Measurements from ENCODE around the gene TRIM42. TPM values are rescaled to one million over a fixed set of nuclear protein-coding genes. Genes with fewer than 3 reads are reported as not detected.

Gene TRIM42
- total and polyA plus RNA-seq, 2 of the 8 experiments (the other 6 are each of a cell fraction or from before 2014, with no cell fraction given) = not detected

DNA sequence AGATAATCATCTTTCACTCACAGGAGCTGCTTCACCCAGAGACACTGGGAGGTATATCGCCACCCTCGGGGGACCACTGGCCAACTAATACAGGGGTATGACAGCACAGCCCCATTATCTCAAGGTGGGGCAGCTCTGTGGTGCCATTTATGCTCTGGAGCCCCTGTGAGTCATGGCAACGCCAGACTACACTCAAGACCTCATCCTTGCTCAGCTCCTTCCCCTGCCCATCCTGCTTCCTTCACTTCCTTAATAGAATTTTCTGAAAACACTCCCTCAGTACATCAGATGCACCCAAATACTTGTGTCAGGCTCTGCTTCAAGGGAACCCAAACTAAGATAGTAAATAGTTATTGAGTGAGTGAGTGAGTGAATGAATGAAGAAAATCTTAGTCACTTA, 45.7 kb downstream of the TRIM42 start (continued):
- TF ChIP-seq, protein P1, sequence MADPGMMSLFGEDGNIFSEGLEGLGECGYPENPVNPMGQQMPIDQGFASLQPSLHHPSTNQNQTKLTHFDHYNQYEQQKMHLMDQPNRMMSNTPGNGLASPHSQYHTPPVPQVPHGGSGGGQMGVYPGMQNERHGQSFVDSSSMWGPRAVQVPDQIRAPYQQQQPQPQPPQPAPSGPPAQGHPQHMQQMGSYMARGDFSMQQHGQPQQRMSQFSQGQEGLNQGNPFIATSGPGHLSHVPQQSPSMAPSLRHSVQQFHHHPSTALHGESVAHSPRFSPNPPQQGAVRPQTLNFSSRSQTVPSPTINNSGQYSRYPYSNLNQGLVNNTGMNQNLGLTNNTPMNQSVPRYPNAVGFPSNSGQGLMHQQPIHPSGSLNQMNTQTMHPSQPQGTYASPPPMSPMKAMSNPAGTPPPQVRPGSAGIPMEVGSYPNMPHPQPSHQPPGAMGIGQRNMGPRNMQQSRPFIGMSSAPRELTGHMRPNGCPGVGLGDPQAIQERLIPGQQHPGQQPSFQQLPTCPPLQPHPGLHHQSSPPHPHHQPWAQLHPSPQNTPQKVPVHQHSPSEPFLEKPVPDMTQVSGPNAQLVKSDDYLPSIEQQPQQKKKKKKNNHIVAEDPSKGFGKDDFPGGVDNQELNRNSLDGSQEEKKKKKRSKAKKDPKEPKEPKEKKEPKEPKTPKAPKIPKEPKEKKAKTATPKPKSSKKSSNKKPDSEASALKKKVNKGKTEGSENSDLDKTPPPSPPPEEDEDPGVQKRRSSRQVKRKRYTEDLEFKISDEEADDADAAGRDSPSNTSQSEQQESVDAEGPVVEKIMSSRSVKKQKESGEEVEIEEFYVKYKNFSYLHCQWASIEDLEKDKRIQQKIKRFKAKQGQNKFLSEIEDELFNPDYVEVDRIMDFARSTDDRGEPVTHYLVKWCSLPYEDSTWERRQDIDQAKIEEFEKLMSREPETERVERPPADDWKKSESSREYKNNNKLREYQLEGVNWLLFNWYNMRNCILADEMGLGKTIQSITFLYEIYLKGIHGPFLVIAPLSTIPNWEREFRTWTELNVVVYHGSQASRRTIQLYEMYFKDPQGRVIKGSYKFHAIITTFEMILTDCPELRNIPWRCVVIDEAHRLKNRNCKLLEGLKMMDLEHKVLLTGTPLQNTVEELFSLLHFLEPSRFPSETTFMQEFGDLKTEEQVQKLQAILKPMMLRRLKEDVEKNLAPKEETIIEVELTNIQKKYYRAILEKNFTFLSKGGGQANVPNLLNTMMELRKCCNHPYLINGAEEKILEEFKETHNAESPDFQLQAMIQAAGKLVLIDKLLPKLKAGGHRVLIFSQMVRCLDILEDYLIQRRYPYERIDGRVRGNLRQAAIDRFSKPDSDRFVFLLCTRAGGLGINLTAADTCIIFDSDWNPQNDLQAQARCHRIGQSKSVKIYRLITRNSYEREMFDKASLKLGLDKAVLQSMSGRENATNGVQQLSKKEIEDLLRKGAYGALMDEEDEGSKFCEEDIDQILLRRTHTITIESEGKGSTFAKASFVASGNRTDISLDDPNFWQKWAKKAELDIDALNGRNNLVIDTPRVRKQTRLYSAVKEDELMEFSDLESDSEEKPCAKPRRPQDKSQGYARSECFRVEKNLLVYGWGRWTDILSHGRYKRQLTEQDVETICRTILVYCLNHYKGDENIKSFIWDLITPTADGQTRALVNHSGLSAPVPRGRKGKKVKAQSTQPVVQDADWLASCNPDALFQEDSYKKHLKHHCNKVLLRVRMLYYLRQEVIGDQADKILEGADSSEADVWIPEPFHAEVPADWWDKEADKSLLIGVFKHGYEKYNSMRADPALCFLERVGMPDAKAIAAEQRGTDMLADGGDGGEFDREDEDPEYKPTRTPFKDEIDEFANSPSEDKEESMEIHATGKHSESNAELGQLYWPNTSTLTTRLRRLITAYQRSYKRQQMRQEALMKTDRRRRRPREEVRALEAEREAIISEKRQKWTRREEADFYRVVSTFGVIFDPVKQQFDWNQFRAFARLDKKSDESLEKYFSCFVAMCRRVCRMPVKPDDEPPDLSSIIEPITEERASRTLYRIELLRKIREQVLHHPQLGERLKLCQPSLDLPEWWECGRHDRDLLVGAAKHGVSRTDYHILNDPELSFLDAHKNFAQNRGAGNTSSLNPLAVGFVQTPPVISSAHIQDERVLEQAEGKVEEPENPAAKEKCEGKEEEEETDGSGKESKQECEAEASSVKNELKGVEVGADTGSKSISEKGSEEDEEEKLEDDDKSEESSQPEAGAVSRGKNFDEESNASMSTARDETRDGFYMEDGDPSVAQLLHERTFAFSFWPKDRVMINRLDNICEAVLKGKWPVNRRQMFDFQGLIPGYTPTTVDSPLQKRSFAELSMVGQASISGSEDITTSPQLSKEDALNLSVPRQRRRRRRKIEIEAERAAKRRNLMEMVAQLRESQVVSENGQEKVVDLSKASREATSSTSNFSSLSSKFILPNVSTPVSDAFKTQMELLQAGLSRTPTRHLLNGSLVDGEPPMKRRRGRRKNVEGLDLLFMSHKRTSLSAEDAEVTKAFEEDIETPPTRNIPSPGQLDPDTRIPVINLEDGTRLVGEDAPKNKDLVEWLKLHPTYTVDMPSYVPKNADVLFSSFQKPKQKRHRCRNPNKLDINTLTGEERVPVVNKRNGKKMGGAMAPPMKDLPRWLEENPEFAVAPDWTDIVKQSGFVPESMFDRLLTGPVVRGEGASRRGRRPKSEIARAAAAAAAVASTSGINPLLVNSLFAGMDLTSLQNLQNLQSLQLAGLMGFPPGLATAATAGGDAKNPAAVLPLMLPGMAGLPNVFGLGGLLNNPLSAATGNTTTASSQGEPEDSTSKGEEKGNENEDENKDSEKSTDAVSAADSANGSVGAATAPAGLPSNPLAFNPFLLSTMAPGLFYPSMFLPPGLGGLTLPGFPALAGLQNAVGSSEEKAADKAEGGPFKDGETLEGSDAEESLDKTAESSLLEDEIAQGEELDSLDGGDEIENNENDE (IDR thresholded peaks at IDR 0.05; ENCODE audit: insufficient replicate concordance, low read length) = no peak
- TF ChIP-seq GABPA (IDR thresholded peaks at IDR 0.05; ENCODE audit: borderline replicate concordance, insufficient read depth, low read length) = no peak
